NCI-H2171 (cell line): ENCODE data around the gene GPC6.

Source experiments
- DNase-seq: peaks from one replicate; lab custom pipeline; 2025; lab: John Stamatoyannopoulos, UW

GPC6 gene

DNA sequence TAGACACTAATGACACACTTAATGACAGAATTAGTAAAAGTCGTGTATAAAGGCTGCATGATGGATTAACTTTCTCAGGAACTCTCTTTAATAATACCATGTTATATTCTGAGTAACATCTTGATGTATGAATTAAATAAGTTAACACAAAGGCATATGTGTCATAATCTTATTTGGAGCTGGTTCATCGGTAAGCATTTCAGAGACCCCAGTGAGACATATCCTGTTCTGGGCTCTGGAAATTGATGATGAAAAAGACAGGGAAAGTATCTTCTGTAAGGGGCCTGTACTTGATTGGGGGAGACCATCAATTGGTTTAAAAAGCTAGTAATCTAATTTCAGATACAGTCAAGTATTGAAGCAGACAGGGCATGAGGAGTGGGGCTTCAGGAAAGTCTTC lies 547.9 kb downstream of the GPC6 start:
- DNase-seq: no peak

DNA sequence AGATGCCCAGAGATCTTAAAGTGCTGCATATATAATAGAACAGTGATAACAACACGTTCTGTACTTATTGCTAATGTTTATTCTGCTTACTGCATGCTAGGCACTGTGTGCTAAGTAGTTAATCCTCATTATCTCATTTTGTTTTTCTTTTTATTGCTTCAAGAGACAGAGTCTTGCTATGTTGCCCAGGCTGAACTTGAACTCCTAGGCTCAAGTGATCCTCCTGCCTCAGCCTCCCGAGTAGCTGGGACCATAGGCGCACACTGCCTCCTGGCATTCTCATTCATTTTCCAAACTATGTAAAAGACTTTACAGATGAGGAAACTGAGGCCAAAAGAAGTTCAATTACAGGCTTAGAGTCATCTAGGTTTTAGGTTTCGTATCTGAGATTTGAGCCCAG lies 548.4 kb downstream of the GPC6 start:
- DNase-seq: no peak

DNA sequence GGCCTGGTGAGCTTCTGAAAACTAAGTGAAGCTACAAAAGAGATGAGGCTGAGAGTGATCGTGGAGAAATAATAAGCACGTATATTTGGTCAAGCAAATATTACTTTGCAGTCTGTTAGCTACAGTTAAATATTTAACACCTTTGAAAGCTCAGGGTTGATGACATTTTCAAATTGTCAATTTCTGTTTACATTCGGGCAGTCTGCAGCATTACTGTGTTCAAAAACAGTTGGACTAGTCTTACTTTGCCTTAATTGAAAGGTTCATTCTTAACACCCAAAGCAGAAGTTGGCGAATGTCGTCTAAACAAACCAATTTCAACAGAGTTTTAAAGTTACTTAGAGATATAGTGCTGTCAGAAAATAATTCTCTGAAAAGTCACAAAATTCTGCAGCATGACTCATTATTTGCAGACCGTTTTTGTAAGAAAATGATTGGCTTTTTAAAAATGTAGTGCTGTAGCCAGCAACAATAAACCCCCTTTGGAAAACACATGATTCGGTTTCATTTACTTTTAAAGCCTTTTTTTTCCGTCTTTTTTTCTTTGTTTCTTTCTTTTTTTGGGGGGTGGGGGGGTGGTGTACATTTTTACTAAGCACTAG lies 549.0 kb downstream of the GPC6 start:
- DNase-seq: no peak

DNA sequence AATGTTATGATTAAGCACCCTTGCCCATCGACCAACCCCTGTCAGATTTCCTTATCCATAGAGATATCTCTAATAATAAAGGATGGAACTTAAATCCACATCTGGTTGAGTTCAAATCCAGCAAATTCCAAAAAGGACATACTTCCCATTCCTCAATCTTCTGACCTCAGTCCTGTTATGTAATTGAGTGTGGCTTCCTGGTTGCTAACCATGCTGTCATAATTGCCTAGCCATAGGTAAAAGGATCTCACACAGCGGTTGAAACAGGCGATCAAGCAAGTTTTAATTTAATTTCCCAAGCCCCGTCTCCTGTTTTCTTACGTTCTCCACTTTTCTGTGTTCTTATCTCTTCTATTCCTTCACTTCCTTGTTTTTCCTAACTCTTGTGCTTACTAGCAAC lies 550.3 kb downstream of the GPC6 start:
- no peak for DNase-seq

DNA sequence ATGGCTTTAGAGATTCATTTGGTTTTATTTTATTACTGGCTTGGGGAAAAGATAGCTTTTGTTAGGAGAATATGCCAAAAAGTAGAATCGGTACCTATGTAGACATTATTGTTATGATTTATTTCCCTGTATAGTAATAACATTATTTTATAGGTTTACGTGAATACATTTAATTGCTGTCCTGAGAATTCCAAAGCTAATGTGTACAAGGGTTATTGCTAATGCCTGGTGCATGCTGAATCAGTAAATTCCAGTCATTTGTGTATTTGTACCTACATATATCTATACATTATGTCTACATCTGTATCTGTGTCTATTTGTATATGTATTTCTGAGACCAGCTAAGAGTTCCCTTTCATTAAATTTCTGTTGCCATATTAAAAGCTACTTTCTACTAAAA lies 550.9 kb downstream of the GPC6 start:
- no peak for DNase-seq

DNA sequence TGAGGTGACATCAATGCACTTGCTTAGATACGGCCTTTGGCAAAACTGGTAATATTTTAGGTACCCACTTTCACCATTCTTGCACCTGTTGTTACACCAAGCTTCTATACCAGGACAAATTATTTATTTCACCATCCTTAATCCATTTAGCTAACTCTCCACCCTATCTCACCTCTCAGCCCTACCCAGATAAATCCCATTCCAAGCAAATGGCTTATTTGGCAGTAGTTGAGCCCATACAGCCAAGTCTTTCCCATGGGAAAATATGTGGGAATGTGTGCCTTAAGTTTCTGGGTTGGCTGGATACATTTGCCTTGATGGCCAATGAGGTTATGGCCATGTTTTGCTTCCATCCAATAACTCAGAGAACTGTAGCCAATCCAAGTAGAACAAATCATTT lies 551.9 kb downstream of the GPC6 start:
- DNase-seq: no peak

DNA sequence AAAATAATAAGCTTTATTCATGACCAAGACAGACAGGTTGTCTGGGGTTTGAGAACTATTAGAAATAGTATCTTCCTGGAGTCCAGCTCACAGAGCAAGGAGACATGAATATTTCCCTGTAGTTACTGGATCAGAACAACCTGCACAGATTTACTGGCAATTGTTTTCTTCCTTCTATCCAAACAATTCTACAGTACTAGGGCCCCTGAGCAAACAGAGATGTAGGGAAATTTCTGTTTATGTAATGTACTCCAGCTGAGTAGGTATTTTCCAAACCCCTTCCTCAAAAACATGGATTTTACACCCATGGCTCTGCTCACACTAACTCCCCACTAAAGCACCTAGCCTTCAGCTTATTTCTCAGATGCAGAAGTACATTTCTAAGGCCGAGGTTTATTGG lies 557.6 kb downstream of the GPC6 start:
- no peak for DNase-seq

DNA sequence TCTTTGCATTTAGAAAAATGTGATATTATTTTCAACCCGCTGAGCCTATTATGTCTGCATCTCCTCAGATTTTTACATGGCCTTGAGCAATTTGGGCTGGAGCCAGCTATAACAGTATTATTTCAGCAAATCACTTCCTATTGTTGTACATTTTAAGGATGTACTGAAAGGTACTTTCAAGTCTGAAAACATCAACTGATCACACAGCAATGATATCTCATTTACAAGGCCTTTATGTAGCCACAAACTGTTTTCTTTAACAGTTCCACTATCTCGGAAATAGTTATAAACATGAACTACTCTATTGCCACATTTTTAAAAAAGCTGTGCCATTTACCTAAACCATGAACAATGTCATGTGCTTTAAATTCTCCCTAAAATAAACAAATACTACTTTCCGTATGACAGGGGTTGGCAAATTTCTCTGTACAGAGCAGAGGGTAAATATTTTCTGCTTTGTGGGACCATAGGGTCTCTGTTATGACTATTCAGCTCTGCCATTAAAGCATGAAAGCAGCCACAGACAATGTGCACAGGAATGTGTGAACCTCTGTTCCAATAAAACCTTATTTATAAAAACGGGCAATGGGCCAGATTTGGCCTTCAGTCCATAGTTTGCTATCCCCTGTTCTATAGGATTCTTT lies 560.4 kb downstream of the GPC6 start:
- DNase-seq: no peak

DNA sequence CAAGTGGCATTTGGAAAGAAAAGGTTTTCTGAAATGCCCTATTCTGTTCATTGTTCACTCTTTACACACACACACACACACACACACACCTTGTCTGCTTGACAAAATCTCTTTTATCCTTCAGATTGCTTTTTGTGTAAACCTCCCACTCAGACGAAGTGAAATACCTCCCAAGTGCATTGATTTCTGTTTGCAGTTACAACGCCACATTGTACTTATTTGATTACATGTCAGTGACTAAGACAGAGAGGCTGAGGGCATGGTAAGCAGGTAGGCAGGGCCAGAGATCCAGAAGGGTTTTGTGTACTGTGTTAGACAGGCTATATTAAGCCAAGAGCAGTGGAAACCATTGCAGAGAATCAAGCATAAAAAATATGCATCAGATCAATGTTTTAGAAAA lies 561.8 kb downstream of the GPC6 start:
- DNase-seq: no peak

DNA sequence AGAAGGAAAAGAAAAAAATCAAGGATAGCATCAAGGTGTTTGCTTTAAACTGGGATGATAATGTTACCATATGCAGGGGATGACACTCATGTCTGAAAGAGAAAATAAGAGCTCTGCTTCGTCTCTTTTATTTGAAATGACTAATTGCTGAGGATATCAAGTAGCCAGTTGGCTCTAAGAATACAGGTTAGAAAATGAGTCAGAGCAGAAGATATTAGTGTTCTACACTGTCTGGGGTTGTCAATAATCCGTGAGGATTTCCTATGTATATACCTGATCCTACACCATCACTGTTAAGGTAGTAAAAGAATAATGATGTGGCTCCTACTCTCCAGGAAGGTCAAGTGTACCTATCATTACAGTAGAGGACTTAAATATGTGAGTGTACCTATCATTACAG lies 562.5 kb downstream of the GPC6 start:
- no peak for DNase-seq

DNA sequence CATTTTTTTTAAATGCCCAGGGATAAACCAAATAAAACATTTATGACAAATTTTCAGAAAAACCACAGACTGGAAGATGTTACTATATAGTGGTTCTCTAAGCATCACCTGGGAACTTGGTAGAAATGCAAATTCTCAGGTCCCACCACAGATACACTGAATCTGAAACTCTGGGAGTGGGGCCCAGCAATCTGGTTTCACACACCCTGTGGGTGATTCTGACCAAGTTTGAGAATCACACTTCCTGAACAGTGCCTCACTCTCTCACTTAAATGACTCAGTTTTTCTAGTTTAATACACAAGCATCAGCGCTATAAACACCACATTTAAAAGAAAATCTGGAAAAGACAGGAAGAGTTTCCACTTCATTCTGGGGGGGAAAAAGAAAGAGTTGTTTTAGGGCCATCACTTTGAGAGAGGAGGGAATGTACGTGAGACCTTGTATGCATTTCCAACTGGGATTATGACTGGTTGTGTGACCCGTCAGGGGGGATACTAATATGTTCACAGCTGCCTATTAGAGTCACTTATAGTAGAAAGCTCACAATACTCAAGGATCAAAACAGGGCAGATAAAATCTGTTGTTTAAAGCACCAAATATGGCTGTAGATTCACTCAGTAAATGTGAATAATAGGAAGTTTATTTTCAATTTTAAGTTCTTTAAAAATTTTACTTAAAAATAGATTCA lies 567.7 kb downstream of the GPC6 start:
- no peak for DNase-seq

DNA sequence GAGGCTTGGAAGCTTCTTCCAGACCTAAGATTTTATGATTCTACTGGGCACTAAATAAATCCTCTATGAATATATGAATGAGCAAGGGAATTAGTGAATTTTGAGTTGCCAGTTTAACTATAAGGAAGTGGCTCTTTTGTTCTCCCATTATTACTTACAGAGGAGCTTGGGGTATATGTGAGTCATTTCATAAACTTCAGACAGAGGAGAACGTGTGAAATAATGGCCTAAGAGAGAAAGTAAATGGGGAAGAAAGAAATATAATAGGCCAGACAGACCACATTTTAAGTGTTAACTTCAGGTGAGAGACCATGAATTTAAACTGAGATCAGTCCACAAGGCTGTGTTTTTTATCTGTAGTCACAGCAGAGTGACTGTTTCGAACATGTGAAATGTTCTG lies 570.9 kb downstream of the GPC6 start:
- DNase-seq: no peak

DNA sequence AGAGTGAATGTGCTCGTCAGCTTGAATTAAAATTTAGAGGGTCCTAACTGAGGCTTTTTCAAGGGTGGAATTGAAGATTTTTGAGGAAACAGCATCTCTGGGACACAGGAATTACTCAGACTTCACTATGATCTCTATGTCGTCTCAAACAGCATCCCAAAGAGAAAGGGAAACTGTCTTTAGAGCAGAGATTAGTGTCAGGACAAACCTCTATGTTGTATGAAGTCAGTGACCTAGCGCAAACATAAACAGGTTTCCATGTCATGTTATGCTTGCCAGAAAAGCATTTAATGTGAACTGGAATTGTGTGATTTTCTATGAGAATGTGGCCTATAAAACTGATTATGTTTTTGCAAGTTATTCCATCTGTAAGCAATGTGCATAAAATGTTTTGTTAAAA lies 573.7 kb downstream of the GPC6 start:
- DNase-seq: no peak

DNA sequence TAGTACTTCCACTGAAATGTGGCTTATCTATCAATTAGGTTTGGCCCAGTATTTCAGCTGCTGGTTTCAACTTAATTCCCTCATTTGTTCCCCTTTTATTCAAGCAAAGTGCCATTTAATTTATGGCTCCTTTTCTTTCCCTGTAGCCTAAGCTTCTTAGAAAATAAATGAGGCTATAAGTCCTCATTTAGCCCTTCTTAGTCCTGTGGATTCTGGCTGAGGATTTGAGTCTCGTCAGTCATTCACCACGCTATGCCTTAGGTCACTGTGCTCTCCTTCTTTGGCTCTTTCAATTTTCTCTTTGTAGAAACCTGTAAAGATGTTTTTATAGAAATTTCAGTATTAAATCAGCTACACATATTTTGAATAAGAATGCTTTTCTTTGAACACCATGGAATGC lies 579.1 kb downstream of the GPC6 start:
- no peak for DNase-seq

DNA sequence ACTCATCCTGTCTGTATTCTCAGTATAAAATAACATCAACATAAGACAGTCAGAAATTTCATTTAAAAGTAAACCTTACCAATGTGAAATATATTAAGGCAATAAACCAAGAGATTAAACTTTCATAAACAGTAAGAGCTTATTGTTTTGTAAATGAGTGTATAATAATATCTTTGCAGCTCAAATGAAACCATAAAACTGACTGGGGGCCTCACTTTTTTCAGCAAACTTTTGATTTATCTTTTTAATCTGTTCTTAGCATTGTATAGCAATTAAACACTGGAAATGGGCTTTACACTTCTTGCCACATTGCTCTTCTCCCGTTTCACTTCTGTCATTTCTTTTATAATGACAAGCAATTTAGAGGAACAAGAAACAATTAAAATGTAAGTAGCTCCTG lies 580.3 kb downstream of the GPC6 start:
- DNase-seq: no peak

DNA sequence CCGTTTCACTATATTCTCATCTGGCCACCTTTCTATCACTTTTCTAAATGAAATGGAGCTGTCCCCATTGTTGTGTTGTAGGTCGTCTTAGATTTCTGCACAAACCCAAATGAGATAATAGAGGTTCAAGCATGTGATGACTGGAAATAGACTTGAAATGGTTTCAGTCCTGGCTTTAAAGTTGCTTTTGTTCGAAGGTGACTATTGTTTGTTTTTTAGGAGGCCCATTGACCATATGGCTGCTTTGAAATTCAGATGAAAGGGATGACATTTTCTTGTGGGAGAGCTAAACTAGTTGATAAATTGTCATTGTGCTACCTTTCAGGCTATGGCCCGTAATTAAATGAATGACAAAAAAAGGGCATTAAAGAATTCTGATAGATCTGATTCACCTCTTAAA lies 583.7 kb downstream of the GPC6 start:
- no peak for DNase-seq

DNA sequence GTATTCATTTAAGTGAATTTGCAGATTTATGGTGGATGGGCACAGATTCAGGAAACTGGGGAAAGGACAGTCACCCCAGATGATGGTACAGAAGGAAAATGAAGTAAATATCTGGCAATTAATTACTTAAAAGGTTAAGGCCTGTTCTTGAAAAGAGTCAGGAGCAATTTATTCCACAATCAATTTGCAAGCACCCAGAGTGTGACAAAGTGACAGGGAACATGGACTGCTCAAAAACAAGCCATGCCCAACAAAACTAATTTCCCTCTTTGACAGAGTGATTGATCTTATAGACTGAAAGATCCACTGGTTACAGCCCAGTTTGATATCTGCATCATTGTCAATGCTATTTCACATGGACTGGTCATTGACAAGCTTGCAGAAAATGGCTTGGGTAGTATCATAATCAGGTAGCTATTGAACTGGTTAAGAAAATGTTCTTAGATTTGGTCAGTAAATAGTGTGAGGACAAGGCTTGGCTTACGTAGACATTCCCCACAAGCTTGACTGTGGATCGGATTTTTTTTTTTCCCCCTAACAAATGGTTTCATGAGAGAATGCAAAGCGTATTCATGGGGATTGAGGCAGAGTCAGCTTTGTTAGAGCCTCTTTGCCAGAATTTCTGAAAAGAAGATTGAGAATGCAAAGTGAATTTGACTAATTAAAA lies 584.6 kb downstream of the GPC6 start:
- no peak for DNase-seq

DNA sequence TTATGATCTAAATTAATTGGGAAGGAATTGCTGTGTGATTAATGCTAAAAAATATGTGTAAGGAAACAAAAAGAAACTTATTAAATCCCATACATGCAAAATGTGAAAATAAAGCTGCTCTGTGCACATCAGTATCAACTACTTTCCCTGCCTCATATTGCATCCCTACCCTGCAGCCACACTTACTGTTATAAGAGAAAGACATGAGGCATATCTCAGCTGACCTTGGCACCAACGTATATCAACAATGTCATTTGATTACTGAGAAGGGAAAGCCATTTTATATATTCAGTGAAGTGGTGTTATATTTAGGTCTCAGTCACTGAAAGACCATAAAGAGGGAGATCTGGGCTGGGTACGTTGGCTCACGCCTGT lies 585.1 kb downstream of the GPC6 start:
- DNase-seq: no peak

DNA sequence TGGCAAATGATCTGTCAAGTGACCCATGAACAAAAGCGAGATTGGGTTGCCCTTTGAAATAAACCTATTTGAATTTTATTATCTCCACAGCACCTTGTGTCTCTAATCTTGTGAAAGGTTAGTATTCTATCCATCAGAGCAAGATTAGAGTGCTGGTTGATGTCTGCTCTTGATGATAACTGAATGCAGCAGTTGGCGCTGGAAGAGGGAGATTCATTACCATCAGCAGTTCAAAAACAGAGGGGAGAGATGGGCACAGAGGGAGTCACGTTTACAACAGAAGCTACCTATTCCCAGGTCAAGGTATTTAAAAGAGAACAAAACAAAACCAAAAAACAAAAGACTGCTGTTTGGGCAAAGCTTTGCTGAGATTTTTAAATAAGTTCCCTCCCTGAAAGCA lies 588.1 kb downstream of the GPC6 start:
- no peak for DNase-seq

DNA sequence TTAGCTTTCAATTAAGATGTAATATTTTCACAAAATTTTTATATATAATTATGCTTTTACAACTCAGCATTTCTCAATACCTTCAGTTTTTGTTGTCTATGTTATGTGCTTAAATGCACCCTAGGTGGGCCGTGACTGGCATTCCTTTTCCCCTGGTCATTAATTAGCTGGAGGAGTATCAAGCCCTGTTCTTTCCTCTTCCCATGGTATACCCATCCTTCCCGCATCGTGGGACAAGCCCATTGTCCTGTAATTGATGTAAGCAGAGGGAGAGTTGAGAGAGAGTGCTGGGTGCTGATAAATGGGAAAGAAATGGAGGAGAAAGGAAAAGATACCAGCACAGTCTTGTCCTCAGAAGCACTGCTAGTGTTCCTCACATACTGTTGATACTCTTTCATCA lies 591.7 kb downstream of the GPC6 start:
- DNase-seq: no peak

DNA sequence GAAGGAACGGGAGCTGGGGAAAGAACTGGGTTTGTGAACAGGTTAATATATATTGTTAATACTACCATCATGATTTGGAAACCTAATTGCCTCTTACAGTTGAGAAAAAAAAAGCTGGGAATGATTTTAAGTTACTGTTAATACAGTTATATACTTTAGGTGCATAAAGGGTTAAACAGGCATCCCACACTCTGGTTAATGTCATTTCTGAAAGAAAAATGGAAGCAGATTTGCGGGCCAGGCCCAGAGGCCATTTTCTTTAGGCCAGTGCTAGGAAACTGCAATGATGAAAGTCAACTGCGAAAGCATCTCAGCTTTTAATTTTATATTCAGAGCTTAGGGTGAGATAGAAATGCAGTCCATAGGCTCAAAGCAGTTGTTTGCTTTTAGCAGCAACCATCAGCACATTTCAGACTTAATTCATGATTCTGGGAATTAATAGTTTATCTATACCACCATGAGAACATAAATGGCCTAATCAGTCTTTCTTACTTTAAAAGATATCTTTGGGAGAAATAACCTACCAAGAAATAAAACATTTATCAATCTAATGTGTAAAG lies 592.8 kb downstream of the GPC6 start:
- no peak for DNase-seq

DNA sequence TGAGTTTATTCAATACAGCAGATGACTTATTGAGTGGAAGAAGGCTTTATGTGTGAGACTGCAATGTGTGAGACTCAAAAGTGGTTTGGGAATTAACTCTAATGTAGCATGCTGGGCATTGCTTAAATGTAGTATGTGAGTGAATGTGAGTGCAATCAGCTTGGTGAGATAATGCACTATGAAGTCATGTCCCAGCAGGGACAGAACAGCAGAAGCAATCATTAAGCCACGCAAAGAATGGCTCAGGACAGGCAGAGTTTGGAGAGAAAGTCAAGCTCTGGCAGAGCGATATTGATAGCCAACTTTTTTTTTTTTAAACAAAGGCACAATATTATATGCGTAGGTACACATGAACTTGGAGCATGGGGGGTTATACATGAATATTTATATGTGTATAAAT lies 597.7 kb downstream of the GPC6 start:
- no peak for DNase-seq

DNA sequence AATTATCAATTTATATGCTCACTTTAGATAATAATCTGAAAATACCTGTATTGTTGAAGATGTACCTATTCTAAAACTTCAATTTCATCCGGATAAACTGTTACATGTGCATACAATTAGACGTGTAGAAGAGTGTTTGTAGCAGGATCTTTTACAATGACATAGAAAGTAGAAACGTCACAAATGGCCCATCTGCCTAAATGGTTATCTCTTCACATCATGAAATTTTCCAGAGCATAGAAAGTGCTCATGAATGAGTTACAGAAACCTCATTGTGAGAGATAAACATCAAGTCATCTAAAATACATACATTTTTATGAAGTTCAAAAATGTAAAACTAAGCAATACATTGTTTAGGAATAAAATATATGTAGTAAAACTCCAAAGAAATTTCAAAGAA lies 607.4 kb downstream of the GPC6 start:
- DNase-seq: no peak
